Endothelial cell of umbilical vein (primary cell): ENCODE results near the gene PLPPR3.

Experiments
- CTCF ChIP-seq, 2 donors: IDR thresholded peaks; 1 replicate in 1 of 2; 2 replicates in 1 of 2; pipeline ENCODE4 v1.5.1; 2011; ENCODE audit warnings: low read length in 2 of 2, mild to moderate bottlenecking in 2 of 2, moderate library complexity in 2 of 2, control low read depth in 1 of 2, inconsistent platforms in 1 of 2, low read depth in 1 of 2; ENCODE audit not compliant: insufficient read depth in 1 of 2; ENCODE audit errors: extremely low read depth in 1 of 2
- POLR2A ChIP-seq: IDR thresholded peaks from 2 replicates; pipeline ENCODE4 v1.6.1; 2012; ENCODE audit warnings: low read depth, mild to moderate bottlenecking, control low read depth, low read length

GRCh38 chr19:867855-868457 lies 46.2 kb upstream of the PLPPR3 start:
- TF ChIP-seq POLR2A (no peak), CTCF (IDR thresholded peaks at IDR 0.05; ENCODE audit: extremely low read depth in 1 of 2, insufficient read depth in 1 of 2, low read depth in 1 of 2, low read length in 2 of 2) (no peak)
